ENCODE results near the gene ZNF41. TPM values are rescaled to one million over a fixed set of nuclear protein-coding genes. Genes with fewer than 3 reads are reported as not detected.

Gene ZNF41
- total and polyA plus RNA-seq, 2 of the 13 experiments (the other 11 are each of a cell fraction or from before 2014, with no cell fraction given) = 2.3 to 3.9 TPM

GRCh38 chrX:47484885-47485284, 1.9 kb upstream of the ZNF41 start:
- intact Hi-C loops (cut with micrococcal nuclease; ENCODE audit: unreplicated experiment) = no loop called here
- H3K79me2 ChIP-seq (ENCODE audit: insufficient read depth, low read length) = peaks cover 21% of the 10 kb centered on the region
- H2AFZ ChIP-seq (ENCODE audit: low read length) = no peak overlapping the region
- no peaks in the 10 kb centered on the region; a peak in 1 of 5 replicates for H3K27me3 ChIP-seq (ENCODE audit: control insufficient read depth in 1 of 2, insufficient read depth in 2 of 2, low read length in 2 of 2)
- in situ Hi-C loops (cut with HindIII; ENCODE audit: extremely low pct_ligation_motif_present, low pct_unique_long_range_greater_than_20kb) = no loop called here
- H4K20me1 ChIP-seq (ENCODE audit: insufficient read depth, low read length) = no peaks in the 10 kb centered on the region
- no peak for FAIRE-seq
- CTCF ChIA-PET (ENCODE audit: low intra/inter-chr PET ratio, low total read pairs) = no interaction called here
- H3K9ac ChIP-seq (ENCODE audit: insufficient read depth, low read depth, low read length) = no peak overlapping the region
- ATAC-seq = no peak
- no peak overlapping the region for H3K4me3 ChIP-seq (replicated peaks in 1 of 3; ENCODE audit: insufficient read depth in 1 of 3, low read depth in 2 of 3, low read length in 3 of 3)
- POLR2A ChIA-PET = no interaction called here
- WGBS (ENCODE audit: low lambda C conversion rate) = 70% methylated on average over 2 of the region's 2 CpGs
- no peak for DNase-seq (ENCODE audit: low spot score)
- H3K4me2 ChIP-seq (ENCODE audit: low read depth, low read length) = peak overlapping the region; percentile 70
- H3K9me3 ChIP-seq (ENCODE audit: low read length) = no peaks in the 10 kb centered on the region
- H3K4me1 ChIP-seq (ENCODE audit: insufficient read depth, low read length) = no peaks in the 10 kb centered on the region
- H3K36me3 ChIP-seq (replicated peaks in 1 of 2; ENCODE audit: control insufficient read depth in 1 of 2, insufficient read depth in 2 of 2, low read length in 2 of 2) = no peaks in the 10 kb centered on the region
- H3K27ac ChIP-seq (ENCODE audit: extremely low read length, insufficient read depth, low read length) = no peak overlapping the region
- BruUV-seq (replicated peaks) = no TSS peak
- no peak for TF ChIP-seq ZBTB3 (CRISPR knock-in tag; IDR thresholded peaks at IDR 0.05; ENCODE audit: borderline replicate concordance, low read depth)
- no peak for TF ChIP-seq NFYB (CRISPR knock-in tag; IDR thresholded peaks at IDR 0.05)
- TF ChIP-seq SYNCRIP (IDR thresholded peaks at IDR 0.05; ENCODE audit: insufficient read depth, low read depth, low read length) = no peak
- TF ChIP-seq NAIF1 (CRISPR knock-in tag; IDR thresholded peaks at IDR 0.05; ENCODE audit: borderline replicate concordance) = no peak
- no peak for TF ChIP-seq HBP1 (CRISPR knock-in tag; IDR thresholded peaks at IDR 0.05; ENCODE audit: low read depth)
- TF ChIP-seq HOXA3 (CRISPR knock-in tag; IDR thresholded peaks at IDR 0.05) = no peak
- no peak for TF ChIP-seq ZNF382 (CRISPR knock-in tag; IDR thresholded peaks at IDR 0.05; ENCODE audit: borderline replicate concordance)
- no peak for TF ChIP-seq ZNF557 (CRISPR knock-in tag; IDR thresholded peaks at IDR 0.05)
- TF ChIP-seq FOXA3 (CRISPR knock-in tag; IDR thresholded peaks at IDR 0.05) = no peak
- no peak for TF ChIP-seq KMT2B (CRISPR knock-in tag; IDR thresholded peaks at IDR 0.05)
- no peak for TF ChIP-seq ZNF770 (CRISPR knock-in tag; IDR thresholded peaks at IDR 0.05)
- TF ChIP-seq CAMTA2 (CRISPR knock-in tag; IDR thresholded peaks at IDR 0.05; ENCODE audit: borderline replicate concordance) = no peak
- TF ChIP-seq PRDM10 (CRISPR knock-in tag; IDR thresholded peaks at IDR 0.05; ENCODE audit: low read depth) = no peak
- TF ChIP-seq ZNF619 (CRISPR knock-in tag; IDR thresholded peaks at IDR 0.05) = no peak
- no peak for TF ChIP-seq MATR3 (CRISPR knock-in tag; IDR thresholded peaks at IDR 0.05)
- no peak for TF ChIP-seq GATAD2A (CRISPR knock-in tag; IDR thresholded peaks at IDR 0.05)
- TF ChIP-seq PATZ1 (CRISPR knock-in tag; IDR thresholded peaks at IDR 0.05) = no peak
- no peak for TF ChIP-seq HCFC1 (IDR thresholded peaks at IDR 0.05; ENCODE audit: low read depth, low read length)
